Measurements from ENCODE around the gene CACHD1.
A peak's percentile ranks its signal among the peaks of the same experiment; 100 is the strongest.

The CACHD1 gene

GRCh38 chr1:64469977-64470664 lies at the start of gene CACHD1:
TSS of gene CACHD1 (plus strand) at chr1:64470129. CDS start at chr1:64470745, 616 bp downstream.
- peak within 1 kb of the TSS; percentile 75 for H3K4me3 ChIP-seq (ENCODE audit: control insufficient read depth, low read depth, low read length)
- peak; percentile 42 for DNase-seq (ENCODE audit: low read depth)
- peak; percentile 46 for TF ChIP-seq CTCF (IDR thresholded peaks at IDR 0.05; ENCODE audit: control insufficient read depth, insufficient read depth, low read depth, low read length, missing control alignments)

- TF ChIP-seq CTCF (IDR thresholded peaks at IDR 0.05; ENCODE audit: control insufficient read depth, insufficient read depth, low read depth, low read length, missing control alignments) = no peak
- no peak overlapping the region for H3K4me3 ChIP-seq (ENCODE audit: control insufficient read depth, low read depth, low read length)
- no peak for DNase-seq (ENCODE audit: low read depth)
These were observed 48.6 kb upstream of the CACHD1 start for GRCh38 chr1:64421377-64421776.

- no peak for DNase-seq (ENCODE audit: low read depth)
- H3K4me3 ChIP-seq (ENCODE audit: control insufficient read depth, low read depth, low read length) = no peak overlapping the region
- no peak for TF ChIP-seq CTCF (IDR thresholded peaks at IDR 0.05; ENCODE audit: control insufficient read depth, insufficient read depth, low read depth, low read length, missing control alignments)
These were observed 46.4 kb upstream of the CACHD1 start for GRCh38 chr1:64423526-64423925.

- no peak for TF ChIP-seq CTCF (IDR thresholded peaks at IDR 0.05; ENCODE audit: control insufficient read depth, insufficient read depth, low read depth, low read length, missing control alignments)
- H3K4me3 ChIP-seq (ENCODE audit: control insufficient read depth, low read depth, low read length) = no peak overlapping the region
- DNase-seq (ENCODE audit: low read depth) = no peak
These were observed 45.5 kb upstream of the CACHD1 start for GRCh38 chr1:64424412-64424811.

- no peak for DNase-seq (ENCODE audit: low read depth)
- TF ChIP-seq CTCF (IDR thresholded peaks at IDR 0.05; ENCODE audit: control insufficient read depth, insufficient read depth, low read depth, low read length, missing control alignments) = no peak
These were observed 44.4 kb upstream of the CACHD1 start for GRCh38 chr1:64425521-64425920.

GRCh38 chr1:64426681-64427080 lies 43.2 kb upstream of the CACHD1 start:
- no peak for DNase-seq (ENCODE audit: low read depth)
- no peak overlapping the region for H3K4me3 ChIP-seq (ENCODE audit: control insufficient read depth, low read depth, low read length)
- TF ChIP-seq CTCF (IDR thresholded peaks at IDR 0.05; ENCODE audit: control insufficient read depth, insufficient read depth, low read depth, low read length, missing control alignments) = no peak

More at GRCh38 chr1:64425521-64425920, 44.4 kb upstream of the CACHD1 start:
- no peak overlapping the region for H3K4me3 ChIP-seq (ENCODE audit: control insufficient read depth, low read depth, low read length)

Data from AG09309 (cell line).